Measurements from ENCODE around the gene NDUFS1. TPM values are rescaled to one million over a fixed set of nuclear protein-coding genes. Genes with fewer than 3 reads are reported as not detected.
A peak's percentile ranks its signal among the peaks of the same experiment; 100 is the strongest.

The NDUFS1 gene
- total and polyA plus RNA-seq, 2 of the 4 experiments (the other 2 are of a cell fraction): 72.1 to 118 TPM

GRCh38 chr2:206160807-206161179, 1.5 kb upstream of the NDUFS1 start:
- H2BK120ac ChIP-seq (ENCODE audit: low read depth, low read length): no peak overlapping the region
- in situ Hi-C loops (cut with MboI; ENCODE audit: low sequenced_read_pairs) (loop anchor here (10.0 kb wide), 1 partner anchor 104 kb away; no protein-coding TSS in a partner anchor), intact Hi-C loops (cut with micrococcal nuclease) (no loop called here), dilution Hi-C loops (cut with HindIII; ENCODE audit: low sequenced_read_pairs, unreplicated experiment) (no loop called here)
- H3K9ac ChIP-seq (ENCODE audit: low read depth, low read length): peak overlapping the region; percentile 74
- ATAC-seq (ENCODE audit: low read depth) (no peak), DNase-seq (no peak)
- 100% methylated on average over 1 of the region's 2 CpGs; no CpG with 5 or more reads in 1 of the 2 experiments for WGBS, 2 experiments (ENCODE audit: extremely low coverage in 2 of 2, insufficient read length in 1 of 2)
- no peaks in the 10 kb centered on the region for H3K9me3 ChIP-seq (ENCODE audit: control insufficient read depth, insufficient read depth, low read length)
- H2AK9ac ChIP-seq (replicated peaks; ENCODE audit: low read depth, low read length, poor library complexity): no peak overlapping the region
- H3K27ac ChIP-seq (ENCODE audit: insufficient read depth, low read length): no peak overlapping the region
- ChIA-PET CTCF (no interaction called here), POLR2A (ENCODE audit: unreplicated experiment) (interaction anchor here (0.7 kb wide), 1 partner anchor 108 kb away, joined by 3 read pairs; no protein-coding TSS in a partner anchor)
- H3K23ac ChIP-seq (ENCODE audit: low read depth, low read length): peak overlapping the region; percentile 99; the same call in 1 of the 2 replicates
- H3K36me3 ChIP-seq (ENCODE audit: control insufficient read depth, insufficient read depth, low read length): peaks cover 17% of the 10 kb centered on the region
- peak overlapping the region; percentile 81; the same call in 1 of the 2 replicates for H3K56ac ChIP-seq (ENCODE audit: extremely low read depth, insufficient read depth, low read length)
- no peak overlapping the region for H4K91ac ChIP-seq (ENCODE audit: insufficient read depth, low read depth, low read length)
- peaks cover 9% of the 10 kb centered on the region; the same call in 1 of the 2 replicates for H4K20me1 ChIP-seq (ENCODE audit: insufficient read depth, low read length)
- H3K4ac ChIP-seq (ENCODE audit: low read depth, low read length): peak overlapping the region; percentile 97; the same call in 1 of the 2 replicates
- peak overlapping the region; percentile 80 for H3K4me2 ChIP-seq (ENCODE audit: low read depth, low read length)
- H3K27me3 ChIP-seq (ENCODE audit: control insufficient read depth, insufficient read depth, low read length): no peaks in the 10 kb centered on the region
- no peak overlapping the region for H2BK5ac ChIP-seq (ENCODE audit: low read depth, low read length, poor library complexity, severe bottlenecking)
- no peak overlapping the region for H2BK15ac ChIP-seq (ENCODE audit: low read depth, low read length)
- no peak overlapping the region for H2AFZ ChIP-seq (replicated peaks; ENCODE audit: low read length, poor library complexity)
- peak overlapping the region; percentile 99; the same call in 1 of the 2 replicates for H3K14ac ChIP-seq (replicated peaks; ENCODE audit: low read depth, low read length)
- H4K5ac ChIP-seq (ENCODE audit: low read depth, low read length): no peak overlapping the region
- no peak overlapping the region for H2AK5ac ChIP-seq (ENCODE audit: low read depth, low read length)
- H3K18ac ChIP-seq (ENCODE audit: low read depth, low read length): no peak overlapping the region
- peaks cover 2% of the 10 kb centered on the region for H3K4me1 ChIP-seq (ENCODE audit: control insufficient read depth, insufficient read depth, low read length)
- TF ChIP-seq RAD21 (IDR thresholded peaks at IDR 0.05; ENCODE audit: low read length) (no peak), CHD1 (IDR thresholded peaks at IDR 0.05; ENCODE audit: low read depth, low read length) (no peak), BHLHE40 (IDR thresholded peaks at IDR 0.05; ENCODE audit: low read depth, low read length) (no peak), ELK1 (IDR thresholded peaks at IDR 0.05; ENCODE audit: borderline replicate concordance, low read depth, low read length) (no peak), RCOR1 (IDR thresholded peaks at IDR 0.05; ENCODE audit: insufficient replicate concordance, low read length) (no peak), MAFK (IDR thresholded peaks at IDR 0.05; ENCODE audit: low read depth, low read length) (no peak), MAZ (IDR thresholded peaks at IDR 0.05; ENCODE audit: borderline replicate concordance, low read depth, low read length) (no peak), CTCF (conservative IDR thresholded peaks at IDR 0.05; ENCODE audit: low read depth, low read length) (no peak), MXI1 (IDR thresholded peaks at IDR 0.05; ENCODE audit: borderline replicate concordance, low read depth, low read length) (no peak), SMC3 (IDR thresholded peaks at IDR 0.05; ENCODE audit: low read depth, low read length) (no peak), FOS (IDR thresholded peaks at IDR 0.05; ENCODE audit: low read depth, low read length) (no peak), POLR2A (IDR thresholded peaks at IDR 0.05; ENCODE audit: low read depth, low read length) (no peak), NFE2L2 (IDR thresholded peaks at IDR 0.05; ENCODE audit: low read depth, low read length) (no peak), CEBPB (IDR thresholded peaks at IDR 0.05; ENCODE audit: low read depth, low read length) (no peak), RFX5 (IDR thresholded peaks at IDR 0.05; ENCODE audit: low read depth, low read length) (no peak)
- TF ChIP-seq, protein P1, sequence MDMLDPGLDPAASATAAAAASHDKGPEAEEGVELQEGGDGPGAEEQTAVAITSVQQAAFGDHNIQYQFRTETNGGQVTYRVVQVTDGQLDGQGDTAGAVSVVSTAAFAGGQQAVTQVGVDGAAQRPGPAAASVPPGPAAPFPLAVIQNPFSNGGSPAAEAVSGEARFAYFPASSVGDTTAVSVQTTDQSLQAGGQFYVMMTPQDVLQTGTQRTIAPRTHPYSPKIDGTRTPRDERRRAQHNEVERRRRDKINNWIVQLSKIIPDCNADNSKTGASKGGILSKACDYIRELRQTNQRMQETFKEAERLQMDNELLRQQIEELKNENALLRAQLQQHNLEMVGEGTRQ (IDR thresholded peaks at IDR 0.05; ENCODE audit: low read depth, low read length): no peak
- peak overlapping the region in 1 of 2 experiments; percentile 95; a peak in 1 of 4 replicates for H4K8ac ChIP-seq (ENCODE audit: low read depth in 2 of 2, low read length in 2 of 2)
- H3K79me1 ChIP-seq (ENCODE audit: low read depth in 1 of 2, low read length in 2 of 2): peaks cover 18 to 49% of the 10 kb centered on the region in 2 experiments
- no TSS peak for BruUV-seq (replicated peaks)
- no peaks in the 10 kb centered on the region for H3K9me1 ChIP-seq (ENCODE audit: insufficient read depth, low read length)
- H3K4me3 ChIP-seq (ENCODE audit: insufficient read depth, low read depth, low read length): peak overlapping the region; percentile 60
- H2BK20ac ChIP-seq (ENCODE audit: low read depth, low read length): no peak overlapping the region

Data from IMR-90 (cell line).